Measurements from ENCODE around the gene PCDHGA5. TPM values are rescaled to one million over a fixed set of nuclear protein-coding genes. Genes with fewer than 3 reads are reported as not detected.
"Not testable (repeated sequence)": the region's sequence is repeated elsewhere in the genome, so short reads cannot be mapped to it uniquely, and the experiment has no call there.

The PCDHGA5 gene
- total RNA-seq, 5 donors from 2014 or later (not counting 1 experiment from before 2014, with no cell fraction given) = 0.06 to 0.43 (median 0.41) TPM; not detected in 2

DNA sequence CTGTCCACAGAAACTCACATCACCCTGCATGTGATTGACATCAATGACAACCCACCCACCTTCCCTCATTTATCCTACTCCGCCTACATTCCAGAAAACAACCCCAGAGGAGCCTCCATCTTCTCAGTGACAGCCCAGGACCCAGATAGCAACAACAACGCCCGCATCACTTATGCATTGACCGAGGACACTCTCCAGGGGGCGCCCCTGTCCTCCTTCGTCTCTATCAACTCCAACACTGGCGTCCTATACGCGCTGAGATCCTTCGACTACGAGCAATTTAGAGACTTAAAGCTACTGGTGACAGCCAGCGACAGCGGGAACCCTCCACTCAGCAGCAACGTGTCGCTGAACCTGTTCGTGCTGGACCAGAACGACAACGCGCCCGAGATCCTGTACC lies 18.6 kb upstream of the PCDHGA5 start:
- WGBS (ENCODE audit: insufficient coverage) = 43% methylated on average over 9 of the region's 20 CpGs
- ATAC-seq (replicated peaks in 1 of 4) = no peak
- Histone ChIP-seq H3K27me3 (replicated peaks in 1 of 2; ENCODE audit: control insufficient read depth in 2 of 2, extremely low read depth in 1 of 2, insufficient read depth in 2 of 2, low read length in 1 of 2) (peaks cover 4 to 45% of the 10 kb centered on the region in 2 experiments), H3K27ac (ENCODE audit: low read length) (no peak overlapping the region), H3K36me3 (ENCODE audit: control insufficient read depth in 2 of 2, extremely low read depth in 1 of 2, insufficient read depth in 1 of 2, low read length in 1 of 2) (no peaks in the 10 kb centered on the region), H3K4me1 (ENCODE audit: control insufficient read depth in 1 of 2, extremely low read depth in 1 of 2, insufficient read depth in 2 of 2, low read length in 2 of 2) (peaks cover 0 to 5% of the 10 kb centered on the region in 2 experiments), H3K4me3 (ENCODE audit: control insufficient read depth in 1 of 2, extremely low read depth in 1 of 2, low read length in 1 of 2) (no peak overlapping the region), H3K9me3 (no peaks in the 10 kb centered on the region)
- H3K27ac Mint-ChIP-seq = no peak overlapping the region
- H3K36me3 Mint-ChIP-seq = peaks cover 14% of the 10 kb centered on the region
- H3K9me3 Mint-ChIP-seq = peaks cover 14 to 37% (median 34%) of the 10 kb centered on the region in 3 donors
- peaks cover 2 to 6% (median 2%) of the 10 kb centered on the region in 3 donors for H3K4me1 Mint-ChIP-seq
- ChIA-PET POLR2A (no interaction called here), CTCF (no interaction called here)
- H3K27me3 Mint-ChIP-seq = peaks cover 63 to 75% of the 10 kb centered on the region in 2 donors
- no peak for DNase-seq
- no peak overlapping the region for H3K4me3 Mint-ChIP-seq

DNA sequence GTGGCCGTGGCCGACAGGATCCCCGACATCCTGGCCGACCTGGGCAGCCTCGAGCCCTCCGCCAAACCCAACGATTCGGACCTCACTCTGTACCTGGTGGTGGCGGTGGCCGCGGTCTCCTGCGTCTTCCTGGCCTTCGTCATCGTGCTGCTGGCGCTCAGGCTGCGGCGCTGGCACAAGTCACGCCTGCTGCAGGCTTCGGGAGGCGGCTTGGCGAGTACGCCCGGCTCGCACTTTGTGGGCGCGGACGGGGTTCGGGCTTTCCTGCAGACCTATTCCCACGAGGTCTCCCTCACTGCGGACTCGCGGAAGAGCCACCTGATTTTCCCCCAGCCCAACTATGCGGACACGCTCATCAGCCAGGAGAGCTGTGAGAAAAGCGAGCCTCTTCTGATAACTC lies 17.9 kb upstream of the PCDHGA5 start:
- H3K4me1 Mint-ChIP-seq; H3K27ac ChIP-seq (ENCODE audit: low read length); H3K4me1 ChIP-seq (ENCODE audit: control insufficient read depth in 1 of 2, extremely low read depth in 1 of 2, insufficient read depth in 2 of 2, low read length in 2 of 2); POLR2A ChIA-PET; H3K4me3 Mint-ChIP-seq; H3K36me3 ChIP-seq (ENCODE audit: control insufficient read depth in 2 of 2, extremely low read depth in 1 of 2, insufficient read depth in 1 of 2, low read length in 1 of 2); ATAC-seq (replicated peaks in 1 of 4); DNase-seq; H3K9me3 ChIP-seq; H3K27ac Mint-ChIP-seq; CTCF ChIA-PET; H3K4me3 ChIP-seq (ENCODE audit: control insufficient read depth in 1 of 2, extremely low read depth in 1 of 2, low read length in 1 of 2): not testable (repeated sequence)
- WGBS (ENCODE audit: insufficient coverage) = 57% methylated on average over 12 of the region's 35 CpGs
- H3K27me3 ChIP-seq (replicated peaks in 1 of 2; ENCODE audit: control insufficient read depth in 2 of 2, extremely low read depth in 1 of 2, insufficient read depth in 2 of 2, low read length in 1 of 2) = peaks cover 8 to 43% of the 10 kb centered on the region in 2 experiments
- Mint-ChIP-seq H3K9me3 (peaks cover 12 to 36% (median 36%) of the 10 kb centered on the region in 3 donors), H3K27me3 (peaks cover 67 to 78% of the 10 kb centered on the region in 2 donors), H3K36me3 (peaks cover 15% of the 10 kb centered on the region)

DNA sequence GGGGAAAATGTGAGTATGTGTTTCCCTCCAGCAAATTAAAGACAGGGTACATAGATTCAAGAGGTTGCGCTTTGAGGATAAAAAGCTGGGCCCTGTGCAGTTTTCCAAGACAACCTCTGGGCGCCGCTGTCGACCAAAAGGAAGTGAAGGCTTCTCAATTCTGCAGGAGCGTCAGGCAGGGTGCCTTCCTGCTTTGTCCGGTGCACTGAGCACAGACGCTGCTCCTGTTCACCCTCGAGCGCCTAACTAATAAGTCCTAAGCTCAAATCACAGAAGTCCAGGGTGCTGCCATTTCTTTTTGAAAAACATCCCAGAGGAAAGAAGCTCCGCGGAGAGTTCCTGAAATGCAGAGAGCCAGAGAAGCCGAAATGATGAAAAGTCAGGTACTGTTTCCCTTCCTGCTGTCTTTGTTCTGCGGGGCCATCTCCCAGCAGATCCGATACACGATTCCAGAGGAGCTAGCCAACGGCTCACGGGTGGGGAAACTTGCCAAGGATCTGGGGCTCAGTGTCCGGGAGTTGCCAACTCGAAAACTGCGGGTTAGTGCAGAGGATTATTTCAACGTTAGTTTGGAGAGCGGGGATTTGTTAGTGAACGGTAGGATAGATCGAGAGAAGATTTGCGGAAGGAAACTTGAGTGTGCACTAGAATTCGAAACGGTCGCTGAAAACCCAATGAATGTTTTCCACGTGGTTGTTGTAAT lies 13.9 kb upstream of the PCDHGA5 start, which contains the start of gene PCDHGB1:
Gene PCDHGB1 (plus strand): TSS at position 183 of the 703 bp plus-strand sequence. CDS start 162 bp downstream, at position 345.
- ATAC-seq (replicated peaks in 1 of 4) (peak in 1 of 4 experiments; percentile 38), DNase-seq (peak in 16 of 35 experiments; percentile 11 to 47 (median 22))
- peaks cover 4 to 45% of the 10 kb centered on the region in 2 experiments for H3K27me3 ChIP-seq (replicated peaks in 1 of 2; ENCODE audit: control insufficient read depth in 2 of 2, extremely low read depth in 1 of 2, insufficient read depth in 2 of 2, low read length in 1 of 2)
- no peak within 1 kb of the TSS for H3K27ac Mint-ChIP-seq
- peaks cover 0 to 7% of the 10 kb centered on the region in 2 experiments for H3K4me1 ChIP-seq (ENCODE audit: control insufficient read depth in 1 of 2, extremely low read depth in 1 of 2, insufficient read depth in 2 of 2, low read length in 2 of 2)
- no peaks in the 10 kb centered on the region for H3K9me3 ChIP-seq
- peak within 1 kb of the TSS in 2 of 3 donors; percentile 25 to 54 for H3K4me3 Mint-ChIP-seq
- WGBS (ENCODE audit: insufficient coverage) = 32% methylated on average over 26 of the region's 29 CpGs
- H3K27me3 Mint-ChIP-seq = peaks cover 65 to 72% of the 10 kb centered on the region in 2 donors
- H3K4me1 Mint-ChIP-seq = peaks cover 0 to 7% (median 3%) of the 10 kb centered on the region in 3 donors
- POLR2A ChIA-PET = no interaction called here
- no peak within 1 kb of the TSS for H3K27ac ChIP-seq (ENCODE audit: low read length)
- CTCF ChIA-PET = interaction anchor here (0.8 to 1.4 kb wide), 3 partner anchors 200 to 214 kb away, joined by 3 read pairs; no protein-coding TSS in a partner anchor
- H3K36me3 Mint-ChIP-seq = peaks cover 8% of the 10 kb centered on the region
- peak within 1 kb of the TSS in 1 of 2 donors; percentile 27 for H3K4me3 ChIP-seq (ENCODE audit: control insufficient read depth in 1 of 2, extremely low read depth in 1 of 2, low read length in 1 of 2)
- peaks cover 10 to 23% (median 21%) of the 10 kb centered on the region in 3 donors for H3K9me3 Mint-ChIP-seq
- no peaks in the 10 kb centered on the region for H3K36me3 ChIP-seq (ENCODE audit: control insufficient read depth in 2 of 2, extremely low read depth in 1 of 2, insufficient read depth in 1 of 2, low read length in 1 of 2)

DNA sequence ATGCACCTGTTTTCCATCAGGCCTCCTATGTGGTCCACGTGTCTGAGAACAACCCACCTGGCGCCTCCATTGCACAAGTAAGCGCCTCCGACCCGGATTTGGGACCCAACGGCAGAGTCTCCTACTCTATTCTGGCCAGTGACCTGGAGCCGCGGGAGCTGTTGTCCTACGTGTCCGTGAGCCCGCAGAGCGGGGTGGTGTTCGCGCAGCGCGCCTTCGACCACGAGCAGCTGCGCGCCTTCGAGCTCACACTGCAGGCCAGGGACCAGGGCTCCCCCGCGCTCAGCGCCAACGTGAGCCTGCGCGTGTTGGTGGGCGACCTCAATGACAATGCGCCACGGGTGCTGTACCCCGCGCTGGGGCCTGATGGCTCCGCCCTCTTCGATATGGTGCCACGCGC lies 12.4 kb upstream of the PCDHGA5 start:
- 52% methylated on average over 21 of the region's 36 CpGs for WGBS (ENCODE audit: insufficient coverage)
- Mint-ChIP-seq H3K27me3 (peaks cover 68 to 75% of the 10 kb centered on the region in 2 donors), H3K4me1 (peaks cover 0 to 7% (median 3%) of the 10 kb centered on the region in 3 donors), H3K36me3 (peaks cover 6% of the 10 kb centered on the region), H3K9me3 (peaks cover 10 to 26% (median 25%) of the 10 kb centered on the region in 3 donors), H3K4me3 (no peak overlapping the region), H3K27ac (no peak overlapping the region)
- Histone ChIP-seq H3K27ac (ENCODE audit: low read length) (no peak overlapping the region), H3K27me3 (replicated peaks in 1 of 2; ENCODE audit: control insufficient read depth in 2 of 2, extremely low read depth in 1 of 2, insufficient read depth in 2 of 2, low read length in 1 of 2) (peaks cover 4 to 52% of the 10 kb centered on the region in 2 experiments), H3K9me3 (no peaks in the 10 kb centered on the region), H3K4me3 (ENCODE audit: control insufficient read depth in 1 of 2, extremely low read depth in 1 of 2, low read length in 1 of 2) (no peak overlapping the region), H3K36me3 (ENCODE audit: control insufficient read depth in 2 of 2, extremely low read depth in 1 of 2, insufficient read depth in 1 of 2, low read length in 1 of 2) (no peaks in the 10 kb centered on the region), H3K4me1 (ENCODE audit: control insufficient read depth in 1 of 2, extremely low read depth in 1 of 2, insufficient read depth in 2 of 2, low read length in 2 of 2) (peaks cover 0 to 9% of the 10 kb centered on the region in 2 experiments)
- ChIA-PET CTCF (interaction anchor here in 1 of 2 donors (1.4 kb wide), 1 partner anchor 212 kb away, joined by 3 read pairs; no protein-coding TSS in a partner anchor), POLR2A (no interaction called here)
- ATAC-seq (replicated peaks in 1 of 4) (no peak), DNase-seq (no peak)

DNA sequence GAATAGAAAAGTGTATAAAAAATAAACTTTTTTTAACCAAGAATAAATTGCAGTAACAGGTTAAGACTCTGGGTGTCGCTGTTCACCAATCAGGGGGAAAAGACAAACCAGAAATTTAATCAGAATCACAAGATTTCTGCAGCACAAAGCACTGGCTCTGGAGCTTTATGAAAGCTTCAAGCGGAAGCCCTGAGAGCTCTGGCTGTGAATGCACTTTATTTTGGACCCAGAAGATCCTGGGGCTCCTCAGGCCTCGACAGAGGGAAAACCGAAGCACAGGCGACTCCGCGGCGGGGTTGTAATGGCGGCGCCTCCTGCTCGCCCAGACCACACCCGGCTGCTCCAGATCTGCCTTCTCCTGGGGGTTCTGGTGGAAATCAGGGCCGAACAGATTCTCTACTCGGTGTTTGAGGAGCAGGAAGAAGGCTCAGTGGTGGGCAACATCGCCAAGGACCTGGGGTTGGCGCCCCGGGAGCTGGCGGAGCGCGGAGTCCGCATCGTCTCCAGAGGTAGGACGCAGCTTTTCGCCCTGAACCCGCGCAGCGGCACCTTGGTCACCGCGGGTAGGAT lies 9.0 kb upstream of the PCDHGA5 start, which contains the start of gene PCDHGA4:
Gene PCDHGA4 (plus strand): TSS at position 122 of the 570 bp plus-strand sequence. CDS start 87 bp downstream, at position 209.
- WGBS (ENCODE audit: insufficient coverage) = 22% methylated on average over 29 of the region's 29 CpGs
- no peak within 1 kb of the TSS for H3K27ac ChIP-seq (ENCODE audit: low read length)
- Mint-ChIP-seq H3K27ac (no peak within 1 kb of the TSS), H3K9me3 (peaks cover 19 to 33% (median 30%) of the 10 kb centered on the region in 3 donors), H3K4me3 (peak within 1 kb of the TSS in 2 of 3 donors; percentile 47 to 49), H3K36me3 (peaks cover 6% of the 10 kb centered on the region), H3K4me1 (peaks cover 0 to 5% (median 4%) of the 10 kb centered on the region in 3 donors), H3K27me3 (peaks cover 69 to 81% of the 10 kb centered on the region in 2 donors)
- peaks cover 7 to 52% of the 10 kb centered on the region in 2 experiments for H3K27me3 ChIP-seq (replicated peaks in 1 of 2; ENCODE audit: control insufficient read depth in 2 of 2, extremely low read depth in 1 of 2, insufficient read depth in 2 of 2, low read length in 1 of 2)
- ATAC-seq (replicated peaks in 1 of 4) = no peak
- peak in 1 of 35 experiments; percentile 27 for DNase-seq
- CTCF ChIA-PET = interaction anchor here in 1 of 2 donors (1.0 kb wide), 2 partner anchors 25 to 209 kb away, joined by 3 to 8 read pairs; partner anchors contain the start of gene PCDHGA1
- POLR2A ChIA-PET = interaction anchor here (1.0 to 1.2 kb wide), 3 partner anchors 11 to 24 kb away, joined by 3 to 5 read pairs (median 3); partner anchors contain the start of genes PCDHGA1 (in 1 of the 2) and PCDHGB3 (in 1 of the 2)
- H3K4me3 ChIP-seq (ENCODE audit: control insufficient read depth in 1 of 2, extremely low read depth in 1 of 2, low read length in 1 of 2) = peak within 1 kb of the TSS; percentile 13 to 49
- no peaks in the 10 kb centered on the region for H3K36me3 ChIP-seq (ENCODE audit: control insufficient read depth in 2 of 2, extremely low read depth in 1 of 2, insufficient read depth in 1 of 2, low read length in 1 of 2)
- H3K9me3 ChIP-seq = no peaks in the 10 kb centered on the region
- H3K4me1 ChIP-seq (ENCODE audit: control insufficient read depth in 1 of 2, extremely low read depth in 1 of 2, insufficient read depth in 2 of 2, low read length in 2 of 2) = peaks cover 0 to 7% of the 10 kb centered on the region in 2 experiments

DNA sequence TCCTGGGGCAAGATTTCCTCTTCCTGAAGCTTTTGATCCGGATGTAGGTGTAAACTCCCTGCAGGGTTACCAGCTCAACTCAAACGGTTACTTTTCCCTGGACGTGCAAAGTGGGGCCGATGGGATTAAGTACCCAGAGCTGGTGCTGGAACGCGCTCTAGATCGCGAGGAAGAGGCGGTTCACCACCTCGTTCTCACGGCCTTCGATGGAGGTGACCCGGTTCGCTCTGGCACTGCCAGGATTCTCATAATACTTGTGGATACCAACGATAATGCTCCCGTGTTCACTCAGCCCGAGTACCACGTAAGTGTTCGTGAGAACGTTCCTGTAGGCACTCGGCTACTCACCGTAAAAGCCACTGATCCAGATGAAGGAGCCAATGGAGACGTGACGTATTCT lies 8.3 kb upstream of the PCDHGA5 start:
- H3K4me1 Mint-ChIP-seq = peaks cover 0 to 2% (median 0%) of the 10 kb centered on the region in 3 donors
- ChIA-PET CTCF (interaction anchor here in 1 of 2 donors (1.0 kb wide), 2 partner anchors 25 to 208 kb away, joined by 3 to 8 read pairs; partner anchors contain the start of gene PCDHGA1), POLR2A (interaction anchor here in 1 of 2 donors (1.0 kb wide), 2 partner anchors 11 to 25 kb away, joined by 3 to 5 read pairs; partner anchors contain the start of gene PCDHGA1)
- H3K27me3 Mint-ChIP-seq = peaks cover 67 to 81% of the 10 kb centered on the region in 2 donors
- peaks cover 4% of the 10 kb centered on the region for H3K36me3 Mint-ChIP-seq
- ATAC-seq (replicated peaks in 1 of 4) (no peak), DNase-seq (no peak)
- no peak overlapping the region for H3K27ac Mint-ChIP-seq
- Histone ChIP-seq H3K9me3 (no peaks in the 10 kb centered on the region), H3K27ac (ENCODE audit: low read length) (no peak overlapping the region), H3K4me1 (ENCODE audit: control insufficient read depth in 1 of 2, extremely low read depth in 1 of 2, insufficient read depth in 2 of 2, low read length in 2 of 2) (peaks cover 0 to 4% of the 10 kb centered on the region in 2 experiments), H3K4me3 (ENCODE audit: control insufficient read depth in 1 of 2, extremely low read depth in 1 of 2, low read length in 1 of 2) (no peak overlapping the region), H3K36me3 (ENCODE audit: control insufficient read depth in 2 of 2, extremely low read depth in 1 of 2, insufficient read depth in 1 of 2, low read length in 1 of 2) (no peaks in the 10 kb centered on the region), H3K27me3 (replicated peaks in 1 of 2; ENCODE audit: control insufficient read depth in 2 of 2, extremely low read depth in 1 of 2, insufficient read depth in 2 of 2, low read length in 1 of 2) (peaks cover 10 to 51% of the 10 kb centered on the region in 2 experiments)
- WGBS (ENCODE audit: insufficient coverage) = 63% methylated on average over 24 of the region's 24 CpGs
- no peak overlapping the region for H3K4me3 Mint-ChIP-seq
- peaks cover 19 to 32% (median 29%) of the 10 kb centered on the region in 3 donors for H3K9me3 Mint-ChIP-seq
